CD4-positive, alpha-beta T cell (primary cell): Measurements from ENCODE around the gene CAPS. TPM values are rescaled to one million over a fixed set of nuclear protein-coding genes. Genes with fewer than 3 reads are reported as not detected.

ENCODE experiments used
- ATAC-seq: fragments of 200-7000 bp; cut with Tn5 transposase; one replicate; pipeline ENCODE4 v1.10.0; 2022; ENCODE audit warnings: mild to moderate bottlenecking; ENCODE audit not compliant: poor library complexity
- CTCF ChIA-PET: fragments of 350-600 bp; sonication (Branson Sonifier 250); formaldehyde crosslinking; loops from one replicate; lab custom pipeline; 2021; ENCODE audit warnings: antibody characterized with exemption, inconsistent platforms; lab: Charles Lee
- POLR2A ChIA-PET: fragments of 350-600 bp; sonication (Branson Sonifier 250); formaldehyde crosslinking; loops from one replicate; lab custom pipeline; 2021; ENCODE audit warnings: antibody characterized with exemption, inconsistent platforms; lab: Charles Lee
- DNase-seq, 14 experiments: peaks; one replicate each; pipeline ENCODE4 v3.0.0-alpha.2; 2013 to 2020; ENCODE audit warnings: mixed read lengths in 2 of 14
- H3K27ac ChIP-seq, 2 donors: one replicate each; pipeline versions ENCODE4 v1.5.1 to v1.7.0; 2013; ENCODE audit warnings: low read length in 2 of 2, low read depth in 1 of 2, mild to moderate bottlenecking in 1 of 2
- H3K27me3 ChIP-seq, 2 experiments: 1 replicate in 1 of 2; 2 replicates in 1 of 2; pipeline versions ENCODE4 v1.6.1 to v1.7.0; 2013; ENCODE audit warnings: low read length in 2 of 2, control low read depth in 1 of 2, mild to moderate bottlenecking in 1 of 2, moderate library complexity in 1 of 2; ENCODE audit not compliant: insufficient read depth in 2 of 2, control insufficient read depth in 1 of 2
- H3K36me3 ChIP-seq: one replicate; pipeline ENCODE4 v1.6.1; 2013; ENCODE audit warnings: low read length, control low read depth; ENCODE audit not compliant: insufficient read depth
- H3K4me1 ChIP-seq: one replicate; pipeline ENCODE4 v1.6.1; 2013; ENCODE audit warnings: low read length, control low read depth; ENCODE audit not compliant: insufficient read depth
- H3K4me3 ChIP-seq: one replicate; pipeline ENCODE4 v1.5.1; 2013; ENCODE audit warnings: mild to moderate bottlenecking, low read length, moderate library complexity
- H3K9me3 ChIP-seq, 2 experiments: 1 replicate in 1 of 2; 2 replicates in 1 of 2; pipeline versions ENCODE4 v1.6.1 to v1.7.0; 2013; ENCODE audit warnings: low read length in 2 of 2, mild to moderate bottlenecking in 2 of 2, control low read depth in 1 of 2, moderate library complexity in 1 of 2; ENCODE audit not compliant: control insufficient read depth in 1 of 2, insufficient read depth in 1 of 2
- H3K27ac Mint-ChIP-seq: one replicate; pipeline ENCODE4 v1.8.0; 2020; ENCODE audit warnings: mixed read lengths
- H3K27me3 Mint-ChIP-seq: one replicate; pipeline ENCODE4 v1.8.0; 2021; ENCODE audit warnings: mixed read lengths
- H3K36me3 Mint-ChIP-seq: one replicate; pipeline ENCODE4 v1.8.0; 2021; ENCODE audit warnings: low read depth, mixed read lengths
- H3K4me1 Mint-ChIP-seq: one replicate; pipeline ENCODE4 v1.8.0; 2021; ENCODE audit warnings: low read depth, mixed read lengths
- H3K4me3 Mint-ChIP-seq: one replicate; pipeline ENCODE4 v1.8.0; 2020; ENCODE audit warnings: mild to moderate bottlenecking, mixed read lengths
- H3K9me3 Mint-ChIP-seq: one replicate; pipeline ENCODE4 v1.8.0; 2020; ENCODE audit warnings: mixed read lengths
- intact Hi-C, 2 experiments: fragments of 100-400 bp; cut with DNase I in 1 of 2; cut with micrococcal nuclease in 1 of 2; formaldehyde crosslinking; loops; one replicate each; pipeline versions ENCODE4 v1.15.1 to v1.9.0; 2023 to 2025; cut with DNase I, micrococcal nuclease
- total RNA-seq, 174 experiments: library from RNA in 2 of 174; stranded (reverse) in 2 of 174; gene quantifications; one replicate each; pipeline ENCODE4 v1.2.3 and lab custom pipeline; 2021 to 2026
- TF ChIP-seq, protein P1 (sequence below): fragments of 200-600 bp; IDR thresholded peaks from one replicate; pipeline ENCODE4 v1.8.0; 2022; ENCODE audit warnings: antibody characterized with exemption, mild to moderate bottlenecking

CAPS gene
- total RNA-seq, 2 experiments from 2014 or later = 43.2 to 44.2 TPM

- no peaks in the 10 kb centered on the region for H3K27me3 ChIP-seq
- Mint-ChIP-seq H3K4me1 (peaks cover 94% of the 10 kb centered on the region), H3K36me3 (peaks cover 31% of the 10 kb centered on the region), H3K27me3 (no peaks in the 10 kb centered on the region), H3K9me3 (no peaks in the 10 kb centered on the region), H3K27ac (peak overlapping the region; percentile 92), H3K4me3 (peak overlapping the region; percentile 50)
- intact Hi-C loops = loop anchor here in 1 of 2 experiments (1.0 kb wide), 1 partner anchor 9 kb away; no protein-coding TSS in a partner anchor
- CTCF ChIA-PET = interaction anchor here (1.1 to 2.8 kb wide), 5 partner anchors 9 to 149 kb away, joined by 3 to 13 read pairs (median 5); no protein-coding TSS in a partner anchor
- peak overlapping the region; percentile 26 for H3K4me3 ChIP-seq
- DNase-seq (peak in 1 of 14 experiments; percentile 32), ATAC-seq (no peak)
- POLR2A ChIA-PET = interaction anchor here (2.1 to 7.4 kb wide), 2 partner anchors 8 to 49 kb away, joined by 7 to 93 read pairs; partner anchors contain the start of gene NDUFA11
- H3K9me3 ChIP-seq = no peaks in the 10 kb centered on the region
- peak overlapping the region; percentile 37 to 55 for H3K27ac ChIP-seq
- TF ChIP-seq, protein P1, sequence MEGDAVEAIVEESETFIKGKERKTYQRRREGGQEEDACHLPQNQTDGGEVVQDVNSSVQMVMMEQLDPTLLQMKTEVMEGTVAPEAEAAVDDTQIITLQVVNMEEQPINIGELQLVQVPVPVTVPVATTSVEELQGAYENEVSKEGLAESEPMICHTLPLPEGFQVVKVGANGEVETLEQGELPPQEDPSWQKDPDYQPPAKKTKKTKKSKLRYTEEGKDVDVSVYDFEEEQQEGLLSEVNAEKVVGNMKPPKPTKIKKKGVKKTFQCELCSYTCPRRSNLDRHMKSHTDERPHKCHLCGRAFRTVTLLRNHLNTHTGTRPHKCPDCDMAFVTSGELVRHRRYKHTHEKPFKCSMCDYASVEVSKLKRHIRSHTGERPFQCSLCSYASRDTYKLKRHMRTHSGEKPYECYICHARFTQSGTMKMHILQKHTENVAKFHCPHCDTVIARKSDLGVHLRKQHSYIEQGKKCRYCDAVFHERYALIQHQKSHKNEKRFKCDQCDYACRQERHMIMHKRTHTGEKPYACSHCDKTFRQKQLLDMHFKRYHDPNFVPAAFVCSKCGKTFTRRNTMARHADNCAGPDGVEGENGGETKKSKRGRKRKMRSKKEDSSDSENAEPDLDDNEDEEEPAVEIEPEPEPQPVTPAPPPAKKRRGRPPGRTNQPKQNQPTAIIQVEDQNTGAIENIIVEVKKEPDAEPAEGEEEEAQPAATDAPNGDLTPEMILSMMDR = no peak
- peaks cover 14% of the 10 kb centered on the region for H3K36me3 ChIP-seq
- peaks cover 88% of the 10 kb centered on the region for H3K4me1 ChIP-seq
Measured at GRCh38 chr19:5953030-5953589, 39.1 kb downstream of the CAPS start.

DNA sequence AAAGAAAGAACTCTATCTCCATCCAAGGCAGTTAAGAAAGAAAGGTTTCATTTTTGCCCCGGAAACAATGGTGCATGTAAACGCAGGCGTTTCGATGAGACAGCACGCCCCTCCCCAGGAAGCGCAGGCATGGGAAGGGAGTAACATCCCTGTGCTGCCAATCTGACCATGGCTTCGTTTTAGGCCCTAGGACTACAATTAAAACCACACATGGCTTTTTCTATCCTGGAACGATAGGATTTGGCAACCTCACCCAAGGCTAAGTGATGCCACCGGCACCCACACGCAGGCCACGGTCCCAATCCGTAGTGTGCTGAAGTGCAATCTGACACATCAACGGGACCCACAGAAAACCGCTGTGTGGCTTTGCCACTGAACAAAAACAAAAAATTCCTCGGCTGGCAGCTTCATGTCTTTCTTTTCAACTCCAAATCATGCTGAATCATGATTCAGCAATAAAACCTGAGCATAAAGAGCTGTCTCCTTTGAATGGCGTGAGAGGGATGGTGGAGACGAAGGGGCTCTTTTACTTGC, 39.7 kb downstream of the CAPS start:
- Mint-ChIP-seq H3K27ac (peak overlapping the region; percentile 92), H3K27me3 (no peaks in the 10 kb centered on the region), H3K4me1 (peaks cover 94% of the 10 kb centered on the region), H3K9me3 (no peaks in the 10 kb centered on the region), H3K36me3 (peaks cover 27% of the 10 kb centered on the region), H3K4me3 (peak overlapping the region; percentile 50)
- Histone ChIP-seq H3K27ac (peak overlapping the region; percentile 37 to 55), H3K9me3 (no peaks in the 10 kb centered on the region), H3K36me3 (peaks cover 21% of the 10 kb centered on the region), H3K4me1 (peaks cover 88% of the 10 kb centered on the region), H3K27me3 (no peaks in the 10 kb centered on the region), H3K4me3 (peak overlapping the region; percentile 26)
- ATAC-seq (peak; percentile 12), DNase-seq (peak in 9 of 14 experiments; percentile 19 to 67 (median 41))
- TF ChIP-seq, protein P1 = no peak
- intact Hi-C loops = loop anchor here in 1 of 2 experiments (1.0 kb wide), 1 partner anchor 9 kb away; no protein-coding TSS in a partner anchor
- ChIA-PET CTCF (interaction anchor here (1.1 to 2.8 kb wide), 3 partner anchors 8 to 27 kb away, joined by 3 to 13 read pairs (median 3); no protein-coding TSS in a partner anchor), POLR2A (interaction anchor here (0.7 to 2.1 kb wide), 4 partner anchors 8 to 506 kb away, joined by 3 to 7 read pairs (median 6); partner anchors contain the start of genes NDUFA11 and SLC25A23)

GRCh38 chr19:5954293-5954692, 40.2 kb downstream of the CAPS start:
- Mint-ChIP-seq H3K27ac (peak overlapping the region; percentile 92), H3K4me3 (peak overlapping the region; percentile 50), H3K9me3 (no peaks in the 10 kb centered on the region), H3K36me3 (peaks cover 24% of the 10 kb centered on the region), H3K4me1 (peaks cover 94% of the 10 kb centered on the region), H3K27me3 (no peaks in the 10 kb centered on the region)
- ChIA-PET CTCF (interaction anchor here (1.1 kb wide), 1 partner anchor 7 kb away, joined by 3 read pairs; no protein-coding TSS in a partner anchor), POLR2A (interaction anchor here (0.7 to 2.1 kb wide), 4 partner anchors 8 to 505 kb away, joined by 3 to 7 read pairs (median 6); partner anchors contain the start of genes NDUFA11 and SLC25A23)
- Histone ChIP-seq H3K36me3 (peaks cover 23% of the 10 kb centered on the region), H3K4me1 (peaks cover 88% of the 10 kb centered on the region), H3K27ac (peak overlapping the region; percentile 37 to 55), H3K9me3 (no peaks in the 10 kb centered on the region), H3K27me3 (no peaks in the 10 kb centered on the region), H3K4me3 (no peak overlapping the region)
- intact Hi-C loops = no loop called here
- DNase-seq (no peak), ATAC-seq (no peak)
- TF ChIP-seq, protein P1 = no peak
